HCT116 (cell line): ENCODE results near the gene ATXN7L1. TPM values are rescaled to one million over a fixed set of nuclear protein-coding genes. Genes with fewer than 3 reads are reported as not detected.

Experiments used
- ATAC-seq: fragments of 200-7000 bp; cut with Tn5 transposase; 2 replicates; pipeline ENCODE4 v1.9.1; 2020; ENCODE audit warnings: mild to moderate bottlenecking, moderate library complexity
- BruUV-seq: library from RNA; stranded (reverse); fragments of 400-500 nt; replicated peaks from 2 replicates; lab custom pipeline; 2021; lab: Mats Ljungman, UMichigan
- CTCF ChIA-PET: fragments of 300-600 bp; sonication (Branson Sonifier 250); formaldehyde crosslinking; loops from one replicate; lab custom pipeline; 2021; ENCODE audit warnings: antibody characterized with exemption; lab: Charles Lee
- POLR2A ChIA-PET: fragments of 300-600, 350-600 bp; sonication (Branson Sonifier 250); formaldehyde crosslinking; loops from one replicate; lab custom pipeline; 2021; ENCODE audit warnings: antibody characterized with exemption; lab: Charles Lee
- RAD21 ChIA-PET, 2 experiments: fragments of 300-600 bp; sonication (Branson Sonifier 250); formaldehyde crosslinking; loops; one replicate each; lab custom pipeline; 2023; ENCODE audit warnings: low total read pairs in 2 of 2; ENCODE audit not compliant: uncharacterized antibody in 2 of 2, unreplicated experiment in 2 of 2, low non-redundant PET in 1 of 2; lab: Charles Lee
- DNase-seq: peaks from one replicate; pipeline ENCODE4 v3.0.0-alpha.2; 2010; ENCODE audit warnings: low read depth, low spot score
- H2AFZ ChIP-seq: fragments of 200-600 bp; shearing (Covaris generic), sonication (generic); 2 replicates; pipeline ENCODE4 v1.6.1; 2017; ENCODE audit warnings: low read depth, mixed run types, mixed read lengths, antibody characterized with exemption, low read length; ENCODE audit not compliant: poor library complexity, severe bottlenecking
- H3K27ac ChIP-seq: 2 replicates; pipeline ENCODE4 v1.5.1; 2012; ENCODE audit warnings: low read depth, low read length
- H3K27me3 ChIP-seq: fragments of 200-600 bp; sonication (generic); 2 replicates; pipeline ENCODE4 v1.6.1; 2016; ENCODE audit warnings: mixed run types, low read length, mixed read lengths; ENCODE audit not compliant: insufficient read depth
- H3K36me3 ChIP-seq, 2 experiments: fragments of 200-500 bp in 1 of 2; fragments of 200-600 bp in 1 of 2; sonication (Bioruptor generic) in 1 of 2; sonication (generic) in 1 of 2; 2 replicates each; pipeline versions ENCODE4 v1.5.1 to v1.6.1; 2014 to 2016; ENCODE audit warnings: low read length in 2 of 2, inconsistent platforms in 1 of 2, mixed read lengths in 1 of 2, mixed run types in 1 of 2; ENCODE audit not compliant: insufficient read depth in 2 of 2, control insufficient read depth in 1 of 2
- H3K4me1 ChIP-seq, 2 experiments: fragments of 200-600 bp in 1 of 2; sonication (generic) in 1 of 2; 2 replicates each; pipeline versions ENCODE4 v1.5.1 to v1.6.1; 2012 to 2017; ENCODE audit warnings: low read length in 2 of 2, inconsistent platforms in 1 of 2, mild to moderate bottlenecking in 1 of 2, mixed read lengths in 1 of 2, mixed run types in 1 of 2, moderate library complexity in 1 of 2; ENCODE audit not compliant: insufficient read depth in 2 of 2, control insufficient read depth in 1 of 2
- H3K4me2 ChIP-seq: fragments of 200-600 bp; sonication (generic); 2 replicates; pipeline ENCODE4 v1.6.1; 2017; ENCODE audit warnings: mixed run types, low read length, mixed read lengths
- H3K4me3 ChIP-seq, 2 experiments: fragments of 200-600 bp in 1 of 2; sonication (generic) in 1 of 2; replicated peaks in 1 of 2; 2 replicates each; pipeline ENCODE4 v1.5.1; 2011 to 2016; ENCODE audit warnings: low read length in 2 of 2, control low read depth in 1 of 2, low read depth in 1 of 2, mild to moderate bottlenecking in 1 of 2, mixed read lengths in 1 of 2, mixed run types in 1 of 2
- H3K79me2 ChIP-seq: fragments of 200-600 bp; sonication (generic); 2 replicates; pipeline ENCODE4 v1.6.1; 2017; ENCODE audit warnings: mild to moderate bottlenecking, mixed run types, low read length, moderate library complexity, mixed read lengths; ENCODE audit not compliant: insufficient read depth
- H3K9ac ChIP-seq: fragments of 200-600 bp; sonication (generic); 2 replicates; pipeline ENCODE4 v1.6.1; 2016; ENCODE audit warnings: low read length, mixed read lengths
- H3K9me2 ChIP-seq: fragments of 200-600 bp; sonication (generic), shearing (Covaris generic); 2 replicates; pipeline ENCODE4 v1.6.1; 2017; ENCODE audit warnings: mixed run types, mild to moderate bottlenecking, moderate library complexity; ENCODE audit not compliant: insufficient read depth
- H3K9me3 ChIP-seq, 2 experiments: fragments of 200-500 bp in 1 of 2; fragments of 200-600 bp in 1 of 2; sonication (Bioruptor generic) in 1 of 2; sonication (generic) in 1 of 2; 2 replicates each; pipeline ENCODE4 v1.6.1; 2014 to 2017; ENCODE audit warnings: low read length in 2 of 2, mixed read lengths in 2 of 2, inconsistent platforms in 1 of 2, low read depth in 1 of 2, mild to moderate bottlenecking in 1 of 2, mixed run types in 1 of 2, moderate library complexity in 1 of 2; ENCODE audit not compliant: control insufficient read depth in 1 of 2, insufficient read depth in 1 of 2
- H4K20me1 ChIP-seq: fragments of 200-600 bp; sonication (generic), shearing (Covaris generic); 2 replicates; pipeline ENCODE4 v1.6.1; 2017; ENCODE audit warnings: mixed run types, mild to moderate bottlenecking, moderate library complexity; ENCODE audit not compliant: insufficient read depth
- CTCF ChIP-seq, 3 experiments: fragments of 200-600 bp in 1 of 3; sonication (generic) in 1 of 3; IDR thresholded peaks in 2 of 3; conservative IDR thresholded peaks in 1 of 3; 2 replicates each; pipeline ENCODE4 v1.5.1; 2012 to 2017; ENCODE audit warnings: low read depth in 2 of 3, low read length in 2 of 3, antibody characterized with exemption in 1 of 3, borderline replicate concordance in 1 of 3, control low read depth in 1 of 3, mild to moderate bottlenecking in 1 of 3, mixed read lengths in 1 of 3, mixed run types in 1 of 3, moderate library complexity in 1 of 3; ENCODE audit not compliant: insufficient read depth in 1 of 3
- EGR1 ChIP-seq: IDR thresholded peaks from 2 replicates; pipeline ENCODE4 v1.6.1; 2012; ENCODE audit warnings: low read depth
- EZH2 ChIP-seq: fragments of 200-600 bp; sonication (generic); IDR thresholded peaks from 2 replicates; pipeline ENCODE4 v1.6.1; 2017; ENCODE audit warnings: antibody characterized with exemption, mixed run types
- EZH2phosphoT487 ChIP-seq: fragments of 200-600 bp; IDR thresholded peaks from 2 replicates; pipeline ENCODE4 v1.6.1; 2018; ENCODE audit warnings: antibody characterized with exemption, borderline replicate concordance
- FOSL1 ChIP-seq: IDR thresholded peaks from 2 replicates; pipeline ENCODE4 v1.6.1; 2012; ENCODE audit warnings: low read depth
- JUND ChIP-seq: IDR thresholded peaks from 2 replicates; pipeline ENCODE4 v1.6.1; 2012
- MAX ChIP-seq: IDR thresholded peaks from 2 replicates; pipeline ENCODE4 v1.6.1; 2012
- POLR2A ChIP-seq: IDR thresholded peaks from 2 replicates; pipeline ENCODE4 v1.7.0; 2011; ENCODE audit warnings: borderline replicate concordance; ENCODE audit not compliant: insufficient read depth, insufficient read length; ENCODE audit errors: extremely low read depth
- REST ChIP-seq: IDR thresholded peaks from 2 replicates; pipeline ENCODE4 v1.6.1; 2012; ENCODE audit warnings: low read depth
- SIN3A ChIP-seq: IDR thresholded peaks from 2 replicates; pipeline ENCODE4 v1.6.1; 2012; ENCODE audit warnings: low read depth
- SP1 ChIP-seq: IDR thresholded peaks from 2 replicates; pipeline ENCODE4 v1.6.1; 2012; ENCODE audit warnings: low read depth
- SRF ChIP-seq: IDR thresholded peaks from 2 replicates; pipeline ENCODE4 v1.6.1; 2012; ENCODE audit warnings: low read depth
- TCF7L2 ChIP-seq: IDR thresholded peaks from 2 replicates; pipeline ENCODE4 v1.7.0; 2011; ENCODE audit warnings: borderline replicate concordance, inconsistent platforms; ENCODE audit not compliant: insufficient read depth, insufficient read length; ENCODE audit errors: extremely low read depth
- YY1 ChIP-seq: IDR thresholded peaks from 2 replicates; pipeline ENCODE4 v1.6.1; 2011; ENCODE audit warnings: low read length, low read depth, moderate library complexity, mild to moderate bottlenecking; ENCODE audit not compliant: insufficient replicate concordance; ENCODE audit errors: extremely low read depth
- ZBTB33 ChIP-seq: IDR thresholded peaks from 2 replicates; pipeline ENCODE4 v1.6.1; 2011; ENCODE audit warnings: mild to moderate bottlenecking, low read length, moderate library complexity; ENCODE audit not compliant: insufficient replicate concordance; ENCODE audit errors: extremely low read depth
- ZFX ChIP-seq: fragments of 450-650 bp; IDR thresholded peaks from 2 replicates; pipeline ENCODE4 v1.6.1; 2017
- ZNF274 ChIP-seq: fragments of 200-500 bp; sonication (Bioruptor generic); IDR thresholded peaks from 2 replicates; pipeline ENCODE4 v1.6.1; 2014; ENCODE audit warnings: mild to moderate bottlenecking, low read depth, low read length, inconsistent platforms
- intact Hi-C: fragments of 100-400 bp; cut with micrococcal nuclease; formaldehyde crosslinking; loops from 2 replicates; pipeline ENCODE4 v1.10.0; 2022
- total RNA-seq: library from RNA; stranded (reverse); gene quantifications from one replicate; pipeline ENCODE4 v1.2.1, GENCODE V29; 2021; ENCODE audit not compliant: unreplicated experiment

ATXN7L1 gene
- total RNA-seq, 1 experiment from 2014 or later: 11.5 TPM

GRCh38 chr7:105583061-105583460, 293.3 kb downstream of the ATXN7L1 start:
- intact Hi-C loops: loop anchor here (10.0 kb wide), 2 partner anchors 462 to 598 kb away; no protein-coding TSS in a partner anchor
- H3K4me2 ChIP-seq: no peak overlapping the region
- H3K36me3 ChIP-seq: no peaks in the 10 kb centered on the region
- peaks cover 2 to 21% of the 10 kb centered on the region in 2 experiments; a peak in 3 of 4 replicates for H3K4me1 ChIP-seq
- H3K4me3 ChIP-seq: no peak overlapping the region
- H3K27me3 ChIP-seq: no peaks in the 10 kb centered on the region
- no peaks in the 10 kb centered on the region for H4K20me1 ChIP-seq
- DNase-seq (no peak), ATAC-seq (no peak)
- no peaks in the 10 kb centered on the region for H3K9me2 ChIP-seq
- POLR2A ChIA-PET: no interaction called here
- no peaks in the 10 kb centered on the region for H3K9me3 ChIP-seq
- no peak overlapping the region for H3K9ac ChIP-seq
- RAD21 ChIA-PET: no interaction called here
- H3K27ac ChIP-seq: no peak overlapping the region
- TF ChIP-seq ZBTB33 (no peak), YY1 (no peak), SP1 (no peak), FOSL1 (no peak), SIN3A (no peak), ZFX (no peak), REST (no peak), EGR1 (no peak), POLR2A (no peak), ZNF274 (no peak), JUND (no peak), TCF7L2 (no peak), EZH2 (no peak), EZH2phosphoT487 (no peak), CTCF (IDR thresholded peaks at IDR 0.05 in 2 of 3, conservative IDR thresholded peaks at IDR 0.05 in 1 of 3; ENCODE audit: borderline replicate concordance in 1 of 3, insufficient read depth in 1 of 3, low read depth in 2 of 3, low read length in 2 of 3) (no peak), SRF (no peak), MAX (no peak)
- H2AFZ ChIP-seq: no peak overlapping the region
- BruUV-seq: no TSS peak
- H3K79me2 ChIP-seq: no peaks in the 10 kb centered on the region
- CTCF ChIA-PET: no interaction called here
